ENCODE measurements around the gene PLXNA4.

Gene PLXNA4

GRCh38 chr7:132257253-132257652 lies 319.0 kb downstream of the PLXNA4 start:
- Histone ChIP-seq H3K4me2 (ENCODE audit: low read length) (no peak overlapping the region), H3K27ac (ENCODE audit: low read depth, low read length) (no peak overlapping the region), H2AK5ac (ENCODE audit: low read length) (no peak overlapping the region), H4K8ac (ENCODE audit: low read depth, low read length) (no peak overlapping the region), H3K79me2 (ENCODE audit: control insufficient read depth, insufficient read depth, low read length, poor library complexity) (no peaks in the 10 kb centered on the region), H3K79me1 (ENCODE audit: low read length) (no peaks in the 10 kb centered on the region), H3K27me3 (ENCODE audit: insufficient read depth, low read length) (no peaks in the 10 kb centered on the region), H3K36me3 (ENCODE audit: control insufficient read depth in 1 of 2, insufficient read depth in 2 of 2, low read length in 2 of 2) (no peaks in the 10 kb centered on the region), H2BK12ac (ENCODE audit: low read length) (no peak overlapping the region), H3K9me3 (ENCODE audit: insufficient read depth, low read depth, low read length) (no peaks in the 10 kb centered on the region), H3K4me3 (ENCODE audit: low read depth, low read length) (no peak overlapping the region), H4K12ac (ENCODE audit: low read depth, low read length) (no peak overlapping the region), H3K18ac (ENCODE audit: low read length) (no peak overlapping the region), H3K14ac (ENCODE audit: low read length) (no peak overlapping the region), H3K4me1 (ENCODE audit: control insufficient read depth in 1 of 2, insufficient read depth in 2 of 2, low read length in 2 of 2) (no peaks in the 10 kb centered on the region), H2BK120ac (ENCODE audit: insufficient read depth, low read length, poor library complexity) (no peak overlapping the region), H3K4ac (ENCODE audit: low read depth, low read length) (no peak overlapping the region), H4K91ac (ENCODE audit: low read depth, low read length) (no peak overlapping the region), H3K9ac (ENCODE audit: low read length) (no peak overlapping the region), H3K23ac (ENCODE audit: low read length) (no peak overlapping the region), H2BK5ac (ENCODE audit: low read depth, low read length, poor library complexity) (no peak overlapping the region), H2AFZ (ENCODE audit: insufficient read depth, low read length, poor library complexity) (no peak overlapping the region)
- no peak for DNase-seq
- no CpG with 5 or more reads among the region's 1 CpG for WGBS (ENCODE audit: extremely low coverage, insufficient coverage, insufficient read length)

- H3K14ac ChIP-seq (ENCODE audit: low read length): no peak overlapping the region
- no peak overlapping the region for H3K27ac ChIP-seq (ENCODE audit: low read depth, low read length)
- WGBS (ENCODE audit: extremely low coverage, insufficient coverage, insufficient read length): no CpG with 5 or more reads among the region's 6 CpGs
- H3K4ac ChIP-seq (ENCODE audit: low read depth, low read length): no peak overlapping the region
- H3K23ac ChIP-seq (ENCODE audit: low read length): no peak overlapping the region
- H4K12ac ChIP-seq (ENCODE audit: low read depth, low read length): no peak overlapping the region
- H4K8ac ChIP-seq (ENCODE audit: low read depth, low read length): no peak overlapping the region
- no peaks in the 10 kb centered on the region for H3K9me3 ChIP-seq (ENCODE audit: insufficient read depth, low read depth, low read length)
- no peaks in the 10 kb centered on the region for H3K79me1 ChIP-seq (ENCODE audit: low read length)
- no peak overlapping the region for H3K9ac ChIP-seq (ENCODE audit: low read length)
- H3K18ac ChIP-seq (ENCODE audit: low read length): no peak overlapping the region
- no peak overlapping the region for H2BK12ac ChIP-seq (ENCODE audit: low read length)
- no peak overlapping the region for H3K4me3 ChIP-seq (ENCODE audit: low read depth, low read length)
- H2AFZ ChIP-seq (ENCODE audit: insufficient read depth, low read length, poor library complexity): no peak overlapping the region
- no peak overlapping the region for H2AK5ac ChIP-seq (ENCODE audit: low read length)
- no peak overlapping the region for H4K91ac ChIP-seq (ENCODE audit: low read depth, low read length)
- no peaks in the 10 kb centered on the region for H3K4me1 ChIP-seq (ENCODE audit: control insufficient read depth in 1 of 2, insufficient read depth in 2 of 2, low read length in 2 of 2)
- DNase-seq: no peak
- H3K27me3 ChIP-seq (ENCODE audit: insufficient read depth, low read length): no peaks in the 10 kb centered on the region
- H2BK120ac ChIP-seq (ENCODE audit: insufficient read depth, low read length, poor library complexity): no peak overlapping the region
- no peak overlapping the region for H2BK5ac ChIP-seq (ENCODE audit: low read depth, low read length, poor library complexity)
- H3K4me2 ChIP-seq (ENCODE audit: low read length): no peak overlapping the region
- H3K36me3 ChIP-seq (ENCODE audit: control insufficient read depth in 1 of 2, insufficient read depth in 2 of 2, low read length in 2 of 2): no peaks in the 10 kb centered on the region
- H3K79me2 ChIP-seq (ENCODE audit: control insufficient read depth, insufficient read depth, low read length, poor library complexity): no peaks in the 10 kb centered on the region
These were observed 319.5 kb downstream of the PLXNA4 start for GRCh38 chr7:132256721-132257212.

GRCh38 chr7:132255898-132256297 lies 320.4 kb downstream of the PLXNA4 start:
- H3K79me1 ChIP-seq (ENCODE audit: low read length): no peaks in the 10 kb centered on the region
- H3K4ac ChIP-seq (ENCODE audit: low read depth, low read length): no peak overlapping the region
- WGBS (ENCODE audit: extremely low coverage, insufficient coverage, insufficient read length): no CpG with 5 or more reads among the region's 6 CpGs
- H4K91ac ChIP-seq (ENCODE audit: low read depth, low read length): no peak overlapping the region
- H2BK120ac ChIP-seq (ENCODE audit: insufficient read depth, low read length, poor library complexity): no peak overlapping the region
- no peak overlapping the region for H3K27ac ChIP-seq (ENCODE audit: low read depth, low read length)
- no peaks in the 10 kb centered on the region for H3K79me2 ChIP-seq (ENCODE audit: control insufficient read depth, insufficient read depth, low read length, poor library complexity)
- H3K9me3 ChIP-seq (ENCODE audit: insufficient read depth, low read depth, low read length): no peaks in the 10 kb centered on the region
- H3K4me3 ChIP-seq (ENCODE audit: low read depth, low read length): no peak overlapping the region
- H2BK5ac ChIP-seq (ENCODE audit: low read depth, low read length, poor library complexity): no peak overlapping the region
- no peak overlapping the region for H3K23ac ChIP-seq (ENCODE audit: low read length)
- H3K9ac ChIP-seq (ENCODE audit: low read length): peak overlapping the region; percentile 54
- no peak overlapping the region for H2AK5ac ChIP-seq (ENCODE audit: low read length)
- H3K27me3 ChIP-seq (ENCODE audit: insufficient read depth, low read length): no peaks in the 10 kb centered on the region
- no peaks in the 10 kb centered on the region for H3K36me3 ChIP-seq (ENCODE audit: control insufficient read depth in 1 of 2, insufficient read depth in 2 of 2, low read length in 2 of 2)
- no peak overlapping the region for H4K12ac ChIP-seq (ENCODE audit: low read depth, low read length)
- no peaks in the 10 kb centered on the region for H3K4me1 ChIP-seq (ENCODE audit: control insufficient read depth in 1 of 2, insufficient read depth in 2 of 2, low read length in 2 of 2)
- no peak overlapping the region for H3K18ac ChIP-seq (ENCODE audit: low read length)
- H3K4me2 ChIP-seq (ENCODE audit: low read length): no peak overlapping the region
- H2BK12ac ChIP-seq (ENCODE audit: low read length): no peak overlapping the region
- no peak for DNase-seq
- H4K8ac ChIP-seq (ENCODE audit: low read depth, low read length): no peak overlapping the region
- H3K14ac ChIP-seq (ENCODE audit: low read length): no peak overlapping the region
- no peak overlapping the region for H2AFZ ChIP-seq (ENCODE audit: insufficient read depth, low read length, poor library complexity)

DNA sequence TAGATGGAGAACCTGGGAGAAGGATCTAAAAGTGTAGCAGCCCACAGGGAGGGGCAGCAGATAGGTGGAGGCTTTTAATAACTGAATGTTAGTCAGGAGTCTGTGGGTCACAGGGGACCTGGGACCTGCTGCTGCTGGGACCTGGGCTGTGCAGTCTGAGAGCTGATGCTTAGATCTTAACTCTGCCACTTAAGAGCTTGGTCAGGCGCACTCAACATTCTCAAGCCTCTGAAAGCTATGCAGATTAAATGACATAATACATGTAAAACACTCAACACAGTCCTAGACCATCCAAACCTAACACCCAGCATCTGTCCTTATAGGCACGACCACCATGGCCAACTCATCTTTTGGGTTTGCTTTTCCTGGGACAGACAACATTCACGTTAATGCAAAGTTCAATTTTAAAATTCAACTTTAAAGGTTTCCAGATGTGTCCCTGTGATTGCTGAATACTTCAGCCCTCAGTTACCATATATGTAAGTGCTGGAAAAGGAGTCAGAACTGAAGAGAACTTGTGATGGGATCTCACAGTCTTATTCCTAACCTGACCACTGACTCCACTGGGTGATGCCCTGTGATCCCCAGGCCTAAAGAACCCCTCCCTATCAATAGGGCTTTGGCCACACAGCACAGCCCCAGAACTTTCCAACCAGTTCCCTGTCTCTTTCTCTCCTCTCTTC lies 321.0 kb downstream of the PLXNA4 start:
- DNase-seq: no peak
- Histone ChIP-seq H3K27ac (ENCODE audit: low read depth, low read length) (no peak overlapping the region), H2AFZ (ENCODE audit: insufficient read depth, low read length, poor library complexity) (no peak overlapping the region), H3K23ac (ENCODE audit: low read length) (no peak overlapping the region), H3K36me3 (ENCODE audit: control insufficient read depth in 1 of 2, insufficient read depth in 2 of 2, low read length in 2 of 2) (no peaks in the 10 kb centered on the region), H3K14ac (ENCODE audit: low read length) (no peak overlapping the region), H3K79me2 (ENCODE audit: control insufficient read depth, insufficient read depth, low read length, poor library complexity) (no peaks in the 10 kb centered on the region), H2AK5ac (ENCODE audit: low read length) (no peak overlapping the region), H2BK5ac (ENCODE audit: low read depth, low read length, poor library complexity) (no peak overlapping the region), H2BK120ac (ENCODE audit: insufficient read depth, low read length, poor library complexity) (no peak overlapping the region), H3K9ac (ENCODE audit: low read length) (no peak overlapping the region), H3K4me3 (ENCODE audit: low read depth, low read length) (no peak overlapping the region), H3K4ac (ENCODE audit: low read depth, low read length) (no peak overlapping the region), H3K4me2 (ENCODE audit: low read length) (no peak overlapping the region), H3K9me3 (ENCODE audit: insufficient read depth, low read depth, low read length) (no peaks in the 10 kb centered on the region), H4K12ac (ENCODE audit: low read depth, low read length) (no peak overlapping the region), H4K91ac (ENCODE audit: low read depth, low read length) (no peak overlapping the region), H3K27me3 (ENCODE audit: insufficient read depth, low read length) (no peaks in the 10 kb centered on the region), H2BK12ac (ENCODE audit: low read length) (no peak overlapping the region), H4K8ac (ENCODE audit: low read depth, low read length) (no peak overlapping the region), H3K4me1 (ENCODE audit: control insufficient read depth in 1 of 2, insufficient read depth in 2 of 2, low read length in 2 of 2) (no peaks in the 10 kb centered on the region), H3K18ac (ENCODE audit: low read length) (no peak overlapping the region), H3K79me1 (ENCODE audit: low read length) (no peaks in the 10 kb centered on the region)
- WGBS (ENCODE audit: extremely low coverage, insufficient coverage, insufficient read length): no CpG with 5 or more reads among the region's 3 CpGs

Data from trophoblast cell (in vitro differentiated cells and primary cell).